ENCODE measurements around the gene RTEL1.

Gene RTEL1

DNA sequence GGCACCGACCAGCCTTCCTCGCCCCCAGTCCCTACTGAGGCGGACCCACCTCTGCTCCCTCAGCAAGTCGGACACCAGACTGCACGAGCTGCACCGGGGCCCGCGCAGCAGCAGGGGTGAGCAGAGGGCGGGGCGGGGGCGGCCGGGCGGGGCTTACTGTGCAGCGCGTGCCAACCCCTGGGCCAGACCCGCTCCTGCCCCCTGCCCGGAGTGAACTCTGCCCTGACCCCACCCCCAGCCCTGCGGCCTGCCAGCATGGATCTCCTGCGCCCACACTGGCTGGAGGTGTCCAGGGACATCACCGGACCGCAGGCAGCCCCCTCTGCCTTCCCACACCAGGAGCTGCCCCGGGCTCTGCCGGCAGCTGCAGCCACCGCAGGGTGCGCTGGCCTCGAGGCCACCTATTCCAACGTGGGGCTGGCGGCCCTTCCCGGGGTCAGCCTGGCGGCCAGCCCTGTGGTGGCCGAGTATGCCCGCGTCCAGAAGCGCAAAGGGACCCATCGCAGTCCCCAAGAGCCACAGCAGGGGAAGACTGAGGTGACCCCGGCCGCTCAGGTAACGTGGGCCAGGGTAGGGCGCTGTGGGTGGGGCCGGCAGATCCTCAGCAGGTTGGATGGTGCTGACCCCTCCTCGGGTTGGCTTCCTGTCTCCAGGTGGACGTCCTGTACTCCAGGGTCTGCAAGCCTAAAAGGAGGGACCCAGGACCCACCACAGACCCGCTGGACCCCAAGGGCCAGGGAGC, 80.0 kb downstream of the RTEL1 start:
- Histone ChIP-seq H3K4me2 (ENCODE audit: insufficient read depth, low read length) (no peak overlapping the region), H2AFZ (ENCODE audit: low read depth, low read length) (no peak overlapping the region), H4K20me1 (ENCODE audit: insufficient read depth, low read length) (peaks cover 53% of the 10 kb centered on the region), H3K9ac (ENCODE audit: low read depth, low read length) (no peak overlapping the region), H3K27ac (ENCODE audit: low read length) (no peak overlapping the region), H3K4me3 (ENCODE audit: low read depth in 1 of 2, low read length in 2 of 2) (no peak overlapping the region), H3K4me1 (ENCODE audit: insufficient read depth, low read length) (peaks cover 22% of the 10 kb centered on the region), H3K27me3 (ENCODE audit: insufficient read depth, low read length, poor library complexity) (no peaks in the 10 kb centered on the region), H3K9me3 (ENCODE audit: insufficient read depth, low read length, severe bottlenecking) (no peaks in the 10 kb centered on the region), H3K36me3 (ENCODE audit: insufficient read depth, low read length) (peaks cover 77% of the 10 kb centered on the region), H3K79me2 (ENCODE audit: insufficient read depth, low read length) (peaks cover 15% of the 10 kb centered on the region)
- TF ChIP-seq, protein P1, sequence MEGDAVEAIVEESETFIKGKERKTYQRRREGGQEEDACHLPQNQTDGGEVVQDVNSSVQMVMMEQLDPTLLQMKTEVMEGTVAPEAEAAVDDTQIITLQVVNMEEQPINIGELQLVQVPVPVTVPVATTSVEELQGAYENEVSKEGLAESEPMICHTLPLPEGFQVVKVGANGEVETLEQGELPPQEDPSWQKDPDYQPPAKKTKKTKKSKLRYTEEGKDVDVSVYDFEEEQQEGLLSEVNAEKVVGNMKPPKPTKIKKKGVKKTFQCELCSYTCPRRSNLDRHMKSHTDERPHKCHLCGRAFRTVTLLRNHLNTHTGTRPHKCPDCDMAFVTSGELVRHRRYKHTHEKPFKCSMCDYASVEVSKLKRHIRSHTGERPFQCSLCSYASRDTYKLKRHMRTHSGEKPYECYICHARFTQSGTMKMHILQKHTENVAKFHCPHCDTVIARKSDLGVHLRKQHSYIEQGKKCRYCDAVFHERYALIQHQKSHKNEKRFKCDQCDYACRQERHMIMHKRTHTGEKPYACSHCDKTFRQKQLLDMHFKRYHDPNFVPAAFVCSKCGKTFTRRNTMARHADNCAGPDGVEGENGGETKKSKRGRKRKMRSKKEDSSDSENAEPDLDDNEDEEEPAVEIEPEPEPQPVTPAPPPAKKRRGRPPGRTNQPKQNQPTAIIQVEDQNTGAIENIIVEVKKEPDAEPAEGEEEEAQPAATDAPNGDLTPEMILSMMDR (IDR thresholded peaks at IDR 0.05; ENCODE audit: borderline replicate concordance, extremely low read depth, low read length, poor library complexity, severe bottlenecking), result no peak
- TF ChIP-seq EZH2 (IDR thresholded peaks at IDR 0.05; ENCODE audit: borderline replicate concordance, low read depth, low read length, severe bottlenecking), result no peak
- DNase-seq (no peak), ATAC-seq (ENCODE audit: insufficient read depth, low read depth) (no peak)

DNA sequence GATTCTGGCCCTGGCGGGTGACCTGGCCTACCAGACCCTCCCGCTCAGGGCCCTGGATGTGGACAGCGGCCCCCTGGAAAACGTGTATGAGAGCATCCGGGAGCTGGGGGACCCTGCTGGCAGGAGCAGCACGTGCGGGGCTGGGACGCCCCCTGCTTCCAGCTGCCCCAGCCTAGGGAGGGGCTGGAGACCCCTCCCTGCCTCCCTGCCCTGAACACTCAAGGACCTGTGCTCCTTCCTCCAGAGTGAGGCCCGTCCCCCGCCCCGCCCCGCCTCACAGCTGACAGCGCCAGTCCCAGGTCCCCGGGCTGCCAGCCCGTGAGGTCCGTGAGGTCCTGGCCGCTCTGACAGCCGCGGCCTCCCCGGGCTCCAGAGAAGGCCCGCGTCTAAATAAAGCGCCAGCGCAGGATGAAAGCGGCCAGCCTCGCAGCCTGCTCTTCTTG, 80.6 kb downstream of the RTEL1 start:
- peak overlapping the region; percentile 67 for H3K4me2 ChIP-seq (ENCODE audit: insufficient read depth, low read length)

DNA sequence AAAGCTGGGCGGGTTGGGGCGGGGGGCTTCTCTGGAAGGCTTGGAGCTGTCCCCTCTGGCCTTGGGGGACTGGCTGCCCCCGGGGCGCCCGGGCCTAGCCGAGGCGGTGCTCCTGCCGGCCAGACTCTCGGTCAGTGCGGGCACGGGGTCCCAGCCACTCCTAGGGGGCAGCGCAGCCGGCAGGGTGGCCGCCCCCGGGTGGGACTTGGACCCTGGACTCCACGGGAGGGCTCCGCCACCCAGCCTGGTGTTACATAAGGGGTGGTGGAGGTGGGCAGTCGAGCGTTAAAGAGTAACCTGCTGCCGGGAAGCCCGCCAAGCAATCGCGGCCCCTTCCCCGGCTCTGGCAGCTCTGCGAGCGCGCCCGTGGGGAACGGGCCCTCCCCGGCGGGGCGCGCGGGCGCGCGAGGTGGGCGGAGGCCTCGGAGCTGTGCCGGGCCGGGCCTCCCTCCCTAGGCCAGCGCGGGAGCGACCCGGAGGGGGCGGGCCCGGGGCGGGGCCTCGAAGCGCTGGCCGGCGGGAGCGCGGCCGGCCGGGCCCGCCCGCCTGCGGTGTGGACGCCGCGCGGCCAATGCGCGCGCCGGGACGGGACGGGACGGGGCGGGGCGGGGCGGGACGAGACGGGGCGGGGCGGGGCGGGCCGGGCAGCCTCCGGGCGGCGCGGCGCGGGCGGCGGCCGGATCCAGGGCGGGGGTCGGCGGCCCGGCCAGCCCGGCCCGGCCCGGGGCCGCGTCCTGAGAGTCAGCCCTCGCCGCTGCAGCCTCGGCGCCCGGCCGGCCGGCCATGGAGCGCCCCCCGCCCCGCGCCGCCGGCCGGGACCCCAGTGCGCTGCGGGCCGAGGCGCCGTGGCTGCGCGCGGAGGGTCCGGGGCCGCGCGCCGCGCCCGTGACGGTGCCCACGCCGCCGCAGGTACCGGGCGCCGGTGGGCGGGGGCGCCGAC, 81.3 kb downstream of the RTEL1 start, which contains the start of gene SLC2A4RG:
SLC2A4RG (plus strand) TSS at position 647 of the 940 bp plus-strand sequence; CDS start at position 784, 137 bp downstream.
- no peak for TF ChIP-seq EZH2 (IDR thresholded peaks at IDR 0.05; ENCODE audit: borderline replicate concordance, low read depth, low read length, severe bottlenecking)
- TF ChIP-seq, protein P1 (IDR thresholded peaks at IDR 0.05; ENCODE audit: borderline replicate concordance, extremely low read depth, low read length, poor library complexity, severe bottlenecking), result peak; percentile 17
- no peaks in the 10 kb centered on the region for H3K27me3 ChIP-seq (ENCODE audit: insufficient read depth, low read length, poor library complexity)
- H3K27ac ChIP-seq (ENCODE audit: low read length), result peak within 1 kb of the TSS; percentile 76
- peak within 1 kb of the TSS; percentile 64 for H2AFZ ChIP-seq (ENCODE audit: low read depth, low read length)
- H3K4me1 ChIP-seq (ENCODE audit: insufficient read depth, low read length), result peaks cover 22% of the 10 kb centered on the region
- H3K79me2 ChIP-seq (ENCODE audit: insufficient read depth, low read length), result peaks cover 8% of the 10 kb centered on the region; the same call in 1 of the 2 replicates
- H3K36me3 ChIP-seq (ENCODE audit: insufficient read depth, low read length), result peaks cover 68% of the 10 kb centered on the region
- peaks cover 41% of the 10 kb centered on the region for H4K20me1 ChIP-seq (ENCODE audit: insufficient read depth, low read length)
- peak within 1 kb of the TSS; percentile 28 to 63 for H3K4me3 ChIP-seq (ENCODE audit: low read depth in 1 of 2, low read length in 2 of 2)
- peak within 1 kb of the TSS; percentile 80 for H3K4me2 ChIP-seq (ENCODE audit: insufficient read depth, low read length)
- no peaks in the 10 kb centered on the region for H3K9me3 ChIP-seq (ENCODE audit: insufficient read depth, low read length, severe bottlenecking)
- peak within 1 kb of the TSS; percentile 74 for H3K9ac ChIP-seq (ENCODE audit: low read depth, low read length)
- ATAC-seq (ENCODE audit: insufficient read depth, low read depth) (peak; percentile 67), DNase-seq (peak; percentile 75)

More for the DNA sequence above, 80.6 kb downstream of the RTEL1 start:
- H3K27me3 ChIP-seq (ENCODE audit: insufficient read depth, low read length, poor library complexity), result no peaks in the 10 kb centered on the region
- ATAC-seq (ENCODE audit: insufficient read depth, low read depth), result peak; percentile 7; the same call in 1 of the 3 replicates
- H3K9me3 ChIP-seq (ENCODE audit: insufficient read depth, low read length, severe bottlenecking), result no peaks in the 10 kb centered on the region
- H3K79me2 ChIP-seq (ENCODE audit: insufficient read depth, low read length), result peaks cover 12% of the 10 kb centered on the region; the same call in 1 of the 2 replicates
- peaks cover 47% of the 10 kb centered on the region for H4K20me1 ChIP-seq (ENCODE audit: insufficient read depth, low read length)
- DNase-seq, result peak; percentile 34
- no peak overlapping the region for H3K27ac ChIP-seq (ENCODE audit: low read length)
- H2AFZ ChIP-seq (ENCODE audit: low read depth, low read length), result no peak overlapping the region
- H3K4me1 ChIP-seq (ENCODE audit: insufficient read depth, low read length), result peaks cover 22% of the 10 kb centered on the region
- H3K9ac ChIP-seq (ENCODE audit: low read depth, low read length), result peak overlapping the region; percentile 59; the same call in 1 of the 2 replicates
- H3K4me3 ChIP-seq (ENCODE audit: low read depth in 1 of 2, low read length in 2 of 2), result peak overlapping the region in 1 of 2 experiments; percentile 52; a peak in 1 of 4 replicates
- no peak for TF ChIP-seq EZH2 (IDR thresholded peaks at IDR 0.05; ENCODE audit: borderline replicate concordance, low read depth, low read length, severe bottlenecking)
- TF ChIP-seq, protein P1 (IDR thresholded peaks at IDR 0.05; ENCODE audit: borderline replicate concordance, extremely low read depth, low read length, poor library complexity, severe bottlenecking), result peak; percentile 8
- H3K36me3 ChIP-seq (ENCODE audit: insufficient read depth, low read length), result peaks cover 75% of the 10 kb centered on the region

Measured in DND-41 (cell line).